Measurements from ENCODE around the gene CACNB4.
"Not testable (repeated sequence)": the region's sequence is repeated elsewhere in the genome, so short reads cannot be mapped to it uniquely, and the experiment has no call there.

Gene CACNB4

GRCh38 chr2:151824886-151825285 lies 274.0 kb downstream of the CACNB4 start:
- DNase-seq (ENCODE audit: low read depth, low spot score): no peak

DNA sequence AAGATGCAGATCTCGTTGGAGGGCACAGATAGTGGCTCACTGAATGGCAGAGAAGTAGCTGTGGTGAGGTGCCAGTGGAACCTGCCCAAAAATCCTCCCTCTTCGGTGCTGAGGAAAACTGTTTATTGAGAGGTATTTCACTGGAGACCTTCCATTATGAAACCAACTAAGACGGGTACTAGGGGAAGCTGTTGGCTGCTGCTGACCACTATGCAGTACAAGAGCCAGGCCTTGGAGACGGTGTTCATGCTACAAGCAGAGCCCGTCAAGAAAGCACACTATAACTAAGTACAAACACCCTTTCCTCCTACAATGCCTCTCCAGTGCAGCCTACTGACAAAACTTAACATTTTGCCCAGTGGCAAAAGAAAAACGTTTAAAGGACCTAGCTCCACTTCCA lies 275.2 kb downstream of the CACNB4 start:
- no peak for DNase-seq (ENCODE audit: low read depth, low spot score)

GRCh38 chr2:151819920-151820319 lies 278.9 kb downstream of the CACNB4 start:
- DNase-seq (ENCODE audit: low read depth, low spot score): no peak

DNA sequence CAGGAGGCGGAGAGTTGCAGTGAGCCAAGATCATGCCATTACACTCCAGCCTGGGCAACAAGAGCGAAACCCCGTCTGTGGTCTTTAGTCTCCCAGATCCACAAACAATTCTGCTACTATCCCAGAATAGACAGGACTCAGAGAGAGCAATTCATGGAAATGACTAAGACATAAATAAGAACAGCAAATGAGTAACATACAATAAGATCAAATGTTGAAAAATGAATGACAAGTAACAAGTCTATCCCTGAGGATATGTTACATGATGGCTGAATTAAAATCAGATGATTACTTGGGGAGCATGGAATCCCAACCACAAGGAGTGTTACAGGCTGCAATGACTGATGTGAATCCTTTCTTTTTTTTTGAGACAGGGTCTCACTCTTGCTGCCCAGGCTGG lies 280.9 kb downstream of the CACNB4 start:
- DNase-seq (ENCODE audit: low read depth, low spot score): no peak

DNA sequence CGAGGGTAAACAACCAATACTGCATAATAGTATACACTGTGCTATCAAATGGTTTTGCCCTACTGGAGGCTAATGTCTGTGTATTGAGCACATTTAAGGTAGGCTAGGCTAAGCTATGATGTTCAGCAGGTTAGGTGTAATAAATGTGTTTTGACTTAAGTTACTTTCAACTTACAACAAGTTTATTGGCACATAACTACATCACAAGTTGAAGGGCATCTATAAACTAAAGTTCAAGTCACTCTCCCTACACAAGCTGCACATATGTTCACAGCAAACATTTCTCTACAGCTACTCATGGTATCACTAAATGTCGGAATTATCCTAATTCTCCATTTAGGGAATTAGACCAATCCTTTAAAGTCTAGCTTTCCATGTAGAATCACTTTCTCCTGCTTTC lies 282.0 kb downstream of the CACNB4 start:
- no peak for DNase-seq (ENCODE audit: low read depth, low spot score)

GRCh38 chr2:151815821-151816489 lies 282.9 kb downstream of the CACNB4 start:
- DNase-seq (ENCODE audit: low read depth, low spot score): no peak

DNA sequence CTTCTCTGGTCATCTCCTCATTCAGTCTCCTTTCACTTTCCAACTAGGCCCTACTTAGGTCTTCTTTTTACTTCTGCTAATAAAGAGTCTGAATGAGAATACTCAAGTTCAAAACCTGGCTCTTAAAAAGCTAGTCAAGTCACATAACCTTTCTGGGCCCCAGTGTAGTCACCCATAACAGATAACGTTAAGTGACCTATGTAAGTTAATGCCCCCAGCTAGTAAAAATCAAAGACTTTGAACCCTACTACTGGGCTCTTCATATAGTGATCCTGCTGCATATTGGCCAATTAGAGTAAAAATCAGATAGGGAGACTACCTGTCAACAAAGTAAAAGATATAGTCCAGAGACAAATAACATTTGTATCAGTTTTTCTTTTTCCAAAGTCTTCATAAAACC lies 288.4 kb downstream of the CACNB4 start:
- no peak for DNase-seq (ENCODE audit: low read depth, low spot score)

DNA sequence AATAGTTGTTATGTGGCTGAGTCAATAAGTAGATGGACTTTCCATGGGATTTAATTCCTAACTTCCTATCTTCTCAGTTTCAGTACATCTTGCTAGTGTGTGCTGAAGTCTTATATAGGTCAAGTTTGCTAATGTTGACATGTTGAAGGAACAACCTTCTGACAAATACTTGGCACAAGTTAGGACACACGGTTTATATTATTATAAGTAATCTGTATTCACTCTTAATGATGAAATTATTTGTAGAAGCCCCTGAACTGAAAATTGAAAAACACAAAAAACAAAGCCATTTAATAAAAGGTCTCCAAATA lies 289.8 kb downstream of the CACNB4 start:
- no peak for DNase-seq (ENCODE audit: low read depth, low spot score)

- no peak for DNase-seq (ENCODE audit: low read depth, low spot score)
Measured at GRCh38 chr2:151808258-151809072, 290.4 kb downstream of the CACNB4 start.

DNA sequence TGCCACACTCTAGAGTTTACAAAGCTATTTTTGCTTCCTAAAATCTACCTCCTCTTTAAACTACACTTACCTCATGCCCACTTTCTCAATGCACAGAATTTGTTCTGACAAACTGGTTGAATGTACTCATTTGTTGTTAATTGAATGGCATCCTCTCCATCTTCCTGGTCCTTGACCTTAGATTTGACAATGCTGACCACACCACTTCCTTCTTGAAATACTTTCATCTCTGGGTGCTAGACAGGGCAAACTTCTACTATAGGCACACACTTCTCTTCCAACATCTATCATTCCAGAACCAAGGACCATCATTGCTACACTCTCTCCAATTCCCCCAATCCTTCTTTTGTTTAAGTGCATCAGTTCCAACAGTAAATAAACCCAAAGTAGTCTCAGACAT lies 292.9 kb downstream of the CACNB4 start:
- DNase-seq (ENCODE audit: low read depth, low spot score): no peak

- no peak for DNase-seq (ENCODE audit: low read depth, low spot score)
Measured at GRCh38 chr2:151805343-151805742, 293.5 kb downstream of the CACNB4 start.

GRCh38 chr2:151803811-151804210 lies 295.0 kb downstream of the CACNB4 start:
- DNase-seq (ENCODE audit: low read depth, low spot score): no peak

DNA sequence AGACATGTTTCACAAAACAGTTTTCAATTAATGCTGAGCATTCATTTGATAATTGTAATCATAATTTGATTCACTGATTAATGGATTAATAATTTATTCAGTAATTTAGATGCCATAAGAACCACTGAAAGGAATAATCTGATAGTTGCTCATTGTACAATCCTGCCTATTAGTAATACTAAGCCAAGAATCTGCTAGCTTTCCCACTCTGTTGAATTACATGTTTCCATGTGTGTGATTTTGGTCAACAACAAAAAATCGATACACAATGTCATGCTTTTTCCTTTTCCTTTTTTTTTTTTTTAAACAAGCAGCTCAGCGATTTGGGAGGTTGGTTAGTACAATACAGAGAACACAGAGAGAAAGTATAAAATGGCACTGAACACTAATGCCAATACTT lies 296.5 kb downstream of the CACNB4 start:
- DNase-seq (ENCODE audit: low read depth, low spot score): no peak

GRCh38 chr2:151799886-151800292 lies 299.0 kb downstream of the CACNB4 start:
- DNase-seq (ENCODE audit: low read depth, low spot score): no peak

DNA sequence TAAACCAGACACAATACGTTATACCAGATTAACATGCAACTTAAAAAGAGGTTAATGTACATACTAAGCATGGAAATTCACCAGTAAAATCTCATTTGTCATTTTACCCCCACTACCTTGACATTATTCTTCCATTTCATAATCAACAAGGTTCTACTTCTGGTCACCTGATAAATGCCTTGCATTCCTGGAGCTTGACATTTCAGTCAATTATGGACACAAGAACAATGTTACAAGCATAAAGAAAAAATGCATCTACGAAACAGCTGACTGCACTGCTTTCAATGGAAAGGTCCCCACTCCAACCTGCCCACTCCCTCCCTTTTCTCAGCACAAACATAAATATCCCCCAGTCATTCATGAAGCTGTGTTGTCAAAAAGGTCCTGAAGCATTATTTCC lies 302.1 kb downstream of the CACNB4 start:
- DNase-seq (ENCODE audit: low read depth, low spot score): no peak

- DNase-seq (ENCODE audit: low read depth, low spot score): no peak
Measured at GRCh38 chr2:151795646-151796240, 303.1 kb downstream of the CACNB4 start.

- not testable (repeated sequence) for DNase-seq (ENCODE audit: low read depth, low spot score)
Measured at GRCh38 chr2:151794422-151794821, 304.4 kb downstream of the CACNB4 start.

DNA sequence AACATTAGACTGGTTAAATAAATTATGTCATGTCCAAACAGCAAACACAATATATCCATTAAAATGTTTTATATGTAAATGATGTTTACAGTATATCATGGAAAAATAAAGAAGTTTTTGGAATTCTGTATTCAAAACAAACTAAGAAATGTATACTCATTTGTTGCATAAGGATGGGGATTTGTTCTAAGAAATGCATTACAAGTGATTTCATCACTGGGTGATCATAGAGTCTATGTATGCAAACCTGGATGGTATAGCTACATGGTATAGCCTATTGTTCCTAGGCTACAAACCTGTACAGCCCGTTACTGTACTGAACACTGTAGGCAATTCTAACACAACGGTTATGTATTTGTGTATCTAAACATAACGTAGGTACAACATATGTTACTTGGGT lies 305.7 kb downstream of the CACNB4 start:
- DNase-seq (ENCODE audit: low read depth, low spot score): no peak

DNA sequence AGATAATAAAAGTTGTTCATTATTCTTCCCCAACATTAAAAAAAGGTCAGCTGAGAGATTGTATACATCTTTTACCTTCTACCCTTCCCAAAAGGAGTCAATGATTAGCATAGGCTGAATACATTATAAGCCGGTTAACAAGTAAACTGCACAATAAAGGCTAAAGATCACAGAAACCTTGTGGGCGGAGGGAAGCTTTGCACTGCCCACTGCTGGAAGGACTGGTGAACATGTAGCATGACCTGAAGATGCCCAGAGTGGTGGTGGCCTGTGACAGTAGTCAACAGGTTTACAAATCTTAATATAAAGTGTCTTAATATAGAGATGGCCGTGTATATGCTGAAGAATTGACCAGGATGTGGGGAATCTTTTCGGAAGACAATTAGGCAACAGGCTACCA lies 306.3 kb downstream of the CACNB4 start:
- DNase-seq (ENCODE audit: low read depth, low spot score): no peak

GRCh38 chr2:151791545-151791944 lies 307.3 kb downstream of the CACNB4 start:
- no peak for DNase-seq (ENCODE audit: low read depth, low spot score)

GRCh38 chr2:151790689-151791088 lies 308.2 kb downstream of the CACNB4 start:
- DNase-seq (ENCODE audit: low read depth, low spot score): no peak

GRCh38 chr2:151789055-151789834 lies 309.6 kb downstream of the CACNB4 start:
- DNase-seq (ENCODE audit: low read depth, low spot score): no peak

Measured in activated naive CD8-positive, alpha-beta T cell treated with anti-CD3 and anti-CD28 coated beads, Interleukin-2, amount 50 U/mL, for 16 hours (primary cell).